ENCODE results near the gene GPR142.

Gene GPR142

DNA sequence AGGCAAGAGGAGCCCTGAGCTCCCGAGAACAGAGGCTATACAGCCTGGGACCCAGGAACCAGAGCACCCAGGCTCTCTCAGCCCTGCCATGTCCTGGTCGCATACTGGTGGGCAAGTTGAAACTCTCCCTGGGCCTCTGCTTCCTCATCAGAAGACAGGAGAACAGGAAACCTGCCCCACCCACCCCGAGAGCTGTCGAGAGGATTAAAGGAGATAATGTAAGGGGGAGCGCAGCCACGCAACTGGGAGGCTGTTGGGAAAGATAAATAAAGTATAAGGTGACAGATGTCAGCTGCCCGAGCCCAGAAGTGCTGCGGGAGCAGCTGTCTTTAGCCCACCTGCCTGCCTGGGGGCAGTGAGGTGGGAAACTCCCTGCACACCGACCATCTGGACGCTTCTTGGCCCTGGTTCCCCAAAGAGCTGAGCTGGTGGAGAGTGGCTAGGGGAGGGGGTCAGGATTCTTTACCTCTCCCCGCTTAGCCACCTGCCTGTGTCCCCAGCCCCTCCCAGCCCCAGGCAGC lies 34.5 kb upstream of the GPR142 start:
- Histone ChIP-seq H3K4me3 (replicated peaks; ENCODE audit: low read depth, low read length) (no peak overlapping the region), H3K27me3 (replicated peaks; ENCODE audit: control insufficient read depth, insufficient read depth, low read length) (no peaks in the 10 kb centered on the region; the same call in 1 of the 2 replicates), H3K36me3 (ENCODE audit: control insufficient read depth, insufficient read depth, low read length) (no peaks in the 10 kb centered on the region)
- TF ChIP-seq, protein P1, sequence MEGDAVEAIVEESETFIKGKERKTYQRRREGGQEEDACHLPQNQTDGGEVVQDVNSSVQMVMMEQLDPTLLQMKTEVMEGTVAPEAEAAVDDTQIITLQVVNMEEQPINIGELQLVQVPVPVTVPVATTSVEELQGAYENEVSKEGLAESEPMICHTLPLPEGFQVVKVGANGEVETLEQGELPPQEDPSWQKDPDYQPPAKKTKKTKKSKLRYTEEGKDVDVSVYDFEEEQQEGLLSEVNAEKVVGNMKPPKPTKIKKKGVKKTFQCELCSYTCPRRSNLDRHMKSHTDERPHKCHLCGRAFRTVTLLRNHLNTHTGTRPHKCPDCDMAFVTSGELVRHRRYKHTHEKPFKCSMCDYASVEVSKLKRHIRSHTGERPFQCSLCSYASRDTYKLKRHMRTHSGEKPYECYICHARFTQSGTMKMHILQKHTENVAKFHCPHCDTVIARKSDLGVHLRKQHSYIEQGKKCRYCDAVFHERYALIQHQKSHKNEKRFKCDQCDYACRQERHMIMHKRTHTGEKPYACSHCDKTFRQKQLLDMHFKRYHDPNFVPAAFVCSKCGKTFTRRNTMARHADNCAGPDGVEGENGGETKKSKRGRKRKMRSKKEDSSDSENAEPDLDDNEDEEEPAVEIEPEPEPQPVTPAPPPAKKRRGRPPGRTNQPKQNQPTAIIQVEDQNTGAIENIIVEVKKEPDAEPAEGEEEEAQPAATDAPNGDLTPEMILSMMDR (IDR thresholded peaks at IDR 0.05; ENCODE audit: insufficient read depth, low read length, poor library complexity, severe bottlenecking), result no peak
- no peak for DNase-seq (ENCODE audit: extremely low read depth, insufficient read length)

DNA sequence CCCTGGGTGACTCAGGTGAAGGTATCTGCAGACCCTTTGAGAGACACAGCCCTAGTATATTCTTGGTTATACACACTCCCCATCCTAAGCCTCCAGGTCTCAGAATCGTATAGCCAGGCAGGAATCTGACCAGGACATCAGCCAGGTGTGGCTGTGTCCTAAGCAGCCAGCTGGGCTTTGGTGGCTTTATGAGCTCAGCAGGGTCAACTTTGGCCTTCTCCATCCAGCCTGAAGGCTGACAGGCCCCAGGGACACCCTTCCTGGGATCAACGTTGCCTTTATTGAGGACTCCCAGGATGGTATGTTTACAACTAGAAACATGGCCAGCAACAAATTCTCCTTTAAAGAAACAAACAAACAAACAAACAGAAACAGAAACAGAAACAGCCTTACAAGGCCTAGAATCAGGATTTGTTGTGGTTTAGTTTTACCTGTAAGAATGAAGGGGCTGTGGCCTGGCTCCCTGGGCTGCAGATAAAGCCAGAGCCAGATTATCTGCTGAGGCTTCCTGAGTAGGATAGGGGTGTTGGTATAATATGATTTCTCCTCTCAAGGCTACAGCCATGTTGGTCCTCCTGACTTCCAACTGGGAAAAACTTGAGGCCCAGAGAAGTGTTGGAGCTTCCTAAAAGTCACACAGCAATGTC lies 32.8 kb upstream of the GPR142 start:
- no peak overlapping the region for H3K4me3 ChIP-seq (replicated peaks; ENCODE audit: low read depth, low read length)
- TF ChIP-seq, protein P1 (IDR thresholded peaks at IDR 0.05; ENCODE audit: insufficient read depth, low read length, poor library complexity, severe bottlenecking), result no peak
- DNase-seq (ENCODE audit: extremely low read depth, insufficient read length), result no peak
- H3K36me3 ChIP-seq (ENCODE audit: control insufficient read depth, insufficient read depth, low read length), result no peaks in the 10 kb centered on the region
- no peaks in the 10 kb centered on the region; the same call in 1 of the 2 replicates for H3K27me3 ChIP-seq (replicated peaks; ENCODE audit: control insufficient read depth, insufficient read depth, low read length)

DNA sequence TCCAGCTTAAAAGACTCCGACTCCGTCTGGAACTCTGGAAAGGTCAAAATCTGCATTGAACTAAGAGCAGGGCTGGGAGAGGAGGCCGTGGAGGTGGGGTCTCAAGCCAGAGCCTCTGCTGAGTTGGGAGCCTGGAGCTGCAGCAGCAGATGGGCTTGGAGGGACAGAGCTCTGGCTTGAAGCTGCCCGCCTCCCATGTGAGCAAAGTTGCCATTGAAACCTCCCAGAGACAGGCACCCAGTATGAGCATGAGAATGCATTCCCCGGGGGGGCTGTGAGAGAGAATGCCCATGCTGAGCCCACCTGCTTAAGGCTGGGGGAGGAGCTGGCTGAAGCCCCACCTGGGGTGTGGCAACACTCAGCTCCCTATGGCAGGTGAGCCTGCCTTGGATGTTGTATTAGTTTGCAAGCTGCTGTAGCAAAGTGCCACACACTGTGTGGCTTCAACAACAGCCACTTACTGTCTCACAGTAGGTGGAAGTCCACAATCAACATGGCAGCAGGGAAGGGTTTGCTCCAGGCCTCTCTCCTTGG lies 31.7 kb upstream of the GPR142 start:
- no peak for DNase-seq (ENCODE audit: extremely low read depth, insufficient read length)
- H3K36me3 ChIP-seq (ENCODE audit: control insufficient read depth, insufficient read depth, low read length), result no peaks in the 10 kb centered on the region
- TF ChIP-seq, protein P1 (IDR thresholded peaks at IDR 0.05; ENCODE audit: insufficient read depth, low read length, poor library complexity, severe bottlenecking), result no peak
- no peak overlapping the region for H3K4me3 ChIP-seq (replicated peaks; ENCODE audit: low read depth, low read length)
- no peaks in the 10 kb centered on the region; the same call in 1 of the 2 replicates for H3K27me3 ChIP-seq (replicated peaks; ENCODE audit: control insufficient read depth, insufficient read depth, low read length)

DNA sequence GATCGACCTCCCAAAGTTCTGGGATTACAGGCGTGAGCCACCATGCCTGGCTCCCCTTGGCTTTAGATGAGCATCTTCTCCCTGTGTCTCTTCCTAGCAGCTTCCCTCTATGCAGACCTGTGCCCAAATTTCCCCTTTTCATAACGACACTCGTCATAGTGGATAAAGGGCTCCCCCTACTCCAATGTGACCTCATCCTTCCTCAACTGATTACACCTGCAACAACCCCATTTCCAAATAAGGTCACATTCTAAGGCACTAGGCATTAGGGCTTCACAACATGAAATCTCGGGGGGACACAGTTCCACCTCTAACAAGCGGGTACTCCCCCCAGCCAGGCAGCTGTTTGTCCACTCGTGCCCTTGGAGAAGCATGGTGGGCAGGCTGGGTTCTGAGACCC lies 31.0 kb upstream of the GPR142 start:
- no peak overlapping the region for H3K4me3 ChIP-seq (replicated peaks; ENCODE audit: low read depth, low read length)
- TF ChIP-seq, protein P1 (IDR thresholded peaks at IDR 0.05; ENCODE audit: insufficient read depth, low read length, poor library complexity, severe bottlenecking), result no peak
- H3K36me3 ChIP-seq (ENCODE audit: control insufficient read depth, insufficient read depth, low read length), result no peaks in the 10 kb centered on the region
- H3K27me3 ChIP-seq (replicated peaks; ENCODE audit: control insufficient read depth, insufficient read depth, low read length), result no peaks in the 10 kb centered on the region; the same call in 1 of the 2 replicates
- no peak for DNase-seq (ENCODE audit: extremely low read depth, insufficient read length)

DNA sequence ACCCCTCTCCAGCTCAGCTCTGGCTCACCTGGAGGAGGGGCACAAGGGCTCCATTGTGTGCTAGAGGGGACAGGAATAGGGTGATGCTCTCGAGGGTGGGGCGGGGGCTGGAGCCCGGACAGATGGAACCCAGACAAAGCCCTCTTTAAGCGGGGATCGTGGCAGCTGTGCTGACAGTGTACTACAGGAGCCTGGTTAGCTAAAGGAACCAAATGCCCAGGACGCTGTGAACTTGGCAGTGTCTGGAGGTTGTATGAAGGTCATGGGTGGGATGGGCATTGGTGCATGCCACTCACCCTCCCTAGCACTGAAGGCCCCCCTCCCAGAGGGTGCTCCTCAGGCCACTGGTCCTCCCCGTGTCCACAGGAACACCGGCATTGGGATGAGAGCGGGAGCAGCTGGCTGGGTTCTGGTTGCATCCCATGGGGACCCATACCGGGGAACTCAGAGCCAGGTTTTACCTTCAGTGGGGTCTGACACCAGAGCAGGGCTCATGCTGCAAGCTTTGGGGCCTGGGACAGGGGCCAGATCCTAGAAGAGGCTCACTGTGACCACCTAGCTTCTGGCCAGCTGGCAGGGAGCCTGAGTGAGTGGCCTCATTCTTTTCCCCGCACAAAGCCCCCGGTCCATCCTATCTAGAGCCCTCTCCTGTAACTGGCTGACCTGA lies 29.3 kb upstream of the GPR142 start:
- TF ChIP-seq, protein P1 (IDR thresholded peaks at IDR 0.05; ENCODE audit: insufficient read depth, low read length, poor library complexity, severe bottlenecking), result no peak
- H3K36me3 ChIP-seq (ENCODE audit: control insufficient read depth, insufficient read depth, low read length), result no peaks in the 10 kb centered on the region
- no peaks in the 10 kb centered on the region; the same call in none of the 2 replicates for H3K27me3 ChIP-seq (replicated peaks; ENCODE audit: control insufficient read depth, insufficient read depth, low read length)
- no peak for DNase-seq (ENCODE audit: extremely low read depth, insufficient read length)
- no peak overlapping the region for H3K4me3 ChIP-seq (replicated peaks; ENCODE audit: low read depth, low read length)

Measured in GM06990 (cell line).